HL-60/S4 (cell line): ENCODE measurements around the gene ABCF3.

Experiments used
- in situ Hi-C: fragments of 300-500 bp; cut with MboI; formaldehyde crosslinking; loops from 2 replicates; pipeline ENCODE4 v1.14.3; 2022; ENCODE audit warnings: low sequenced_read_pairs

The ABCF3 gene

DNA sequence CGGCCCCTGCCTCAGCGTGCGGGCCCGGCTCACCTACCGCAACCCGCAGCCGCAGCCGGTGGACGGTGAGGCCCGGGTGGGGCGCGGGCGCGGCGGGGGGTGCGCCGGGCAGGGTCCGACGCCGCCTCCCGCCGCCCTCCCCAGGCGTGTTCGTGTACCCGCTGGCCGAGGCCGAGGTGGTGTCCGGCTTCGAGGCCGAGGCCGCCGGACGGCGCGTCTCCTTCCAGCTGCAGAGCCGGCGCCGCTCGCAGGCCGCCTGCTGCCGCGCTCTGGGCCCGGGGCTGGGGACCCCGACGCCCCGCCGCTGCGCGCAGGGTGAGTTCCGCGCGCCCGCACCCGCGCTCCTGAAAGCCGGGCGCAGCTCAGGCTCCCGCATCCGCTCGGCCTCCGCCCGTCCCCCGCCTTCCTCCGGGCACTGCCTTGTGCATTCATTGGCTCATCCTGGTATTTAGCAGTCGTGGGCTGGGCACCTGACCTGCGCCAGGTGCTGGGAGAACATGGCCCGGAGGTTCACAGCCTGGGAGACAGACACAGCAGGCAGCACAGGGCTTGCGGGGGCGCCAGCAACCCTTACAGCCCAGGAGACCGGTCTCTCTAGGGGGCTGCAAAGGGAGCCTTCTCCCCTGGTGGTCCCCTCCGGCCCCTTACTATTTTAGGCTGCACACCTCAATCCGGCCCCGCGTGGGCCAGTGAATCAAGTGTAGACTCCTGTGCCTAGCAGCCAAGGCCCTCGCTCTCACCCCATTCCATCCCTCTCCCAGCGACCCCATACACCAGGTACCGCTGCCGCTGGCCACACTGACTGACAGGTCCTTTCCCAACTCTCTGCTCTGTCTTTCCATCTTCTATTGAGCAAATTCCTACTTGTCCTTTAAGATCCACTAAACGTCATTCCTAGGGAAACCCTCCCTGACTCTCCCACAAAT, 44.9 kb downstream of the ABCF3 start:
- in situ Hi-C loops: no loop called here

GRCh38 chr3:184231671-184232070, 45.7 kb downstream of the ABCF3 start:
- in situ Hi-C loops: no loop called here

DNA sequence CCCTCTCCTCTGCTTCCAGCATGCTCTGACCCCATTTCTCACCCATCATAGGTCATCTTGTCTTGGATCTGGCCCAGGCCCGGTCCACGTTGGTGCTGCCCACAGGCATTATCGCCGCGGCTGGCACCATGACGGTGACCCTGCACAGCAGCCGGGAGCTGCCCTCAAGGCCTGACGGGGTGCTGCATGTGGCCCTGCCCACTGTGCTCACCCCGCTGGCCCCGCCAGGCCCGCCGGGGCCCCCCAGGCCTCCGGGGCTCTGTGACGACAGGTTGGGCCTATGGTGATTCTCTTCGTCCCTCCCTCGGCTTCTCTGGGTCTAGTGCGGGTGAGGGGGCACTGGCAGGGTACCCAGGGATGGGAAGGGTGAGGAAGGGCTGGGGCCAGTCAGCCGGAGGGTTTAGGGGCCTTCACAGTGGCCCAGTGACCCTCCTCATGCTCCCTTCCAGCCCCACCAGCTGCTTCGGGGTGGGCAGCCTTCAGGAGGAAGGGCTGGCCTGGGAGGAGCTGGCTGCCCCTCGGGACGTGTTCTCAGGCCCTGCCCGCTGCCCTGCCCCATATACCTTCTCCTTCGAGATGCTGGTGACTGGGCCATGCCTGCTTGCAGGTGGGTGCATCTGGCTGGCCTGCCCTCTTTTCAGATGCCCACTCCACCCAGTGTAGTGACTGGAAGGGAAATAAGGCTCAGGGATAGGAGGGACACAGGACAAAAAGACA, 47.3 kb downstream of the ABCF3 start:
- in situ Hi-C loops: no loop called here

GRCh38 chr3:184234224-184234623, 48.2 kb downstream of the ABCF3 start:
- in situ Hi-C loops: no loop called here

- in situ Hi-C loops: no loop called here
These were observed 48.8 kb downstream of the ABCF3 start for GRCh38 chr3:184234671-184235380.

DNA sequence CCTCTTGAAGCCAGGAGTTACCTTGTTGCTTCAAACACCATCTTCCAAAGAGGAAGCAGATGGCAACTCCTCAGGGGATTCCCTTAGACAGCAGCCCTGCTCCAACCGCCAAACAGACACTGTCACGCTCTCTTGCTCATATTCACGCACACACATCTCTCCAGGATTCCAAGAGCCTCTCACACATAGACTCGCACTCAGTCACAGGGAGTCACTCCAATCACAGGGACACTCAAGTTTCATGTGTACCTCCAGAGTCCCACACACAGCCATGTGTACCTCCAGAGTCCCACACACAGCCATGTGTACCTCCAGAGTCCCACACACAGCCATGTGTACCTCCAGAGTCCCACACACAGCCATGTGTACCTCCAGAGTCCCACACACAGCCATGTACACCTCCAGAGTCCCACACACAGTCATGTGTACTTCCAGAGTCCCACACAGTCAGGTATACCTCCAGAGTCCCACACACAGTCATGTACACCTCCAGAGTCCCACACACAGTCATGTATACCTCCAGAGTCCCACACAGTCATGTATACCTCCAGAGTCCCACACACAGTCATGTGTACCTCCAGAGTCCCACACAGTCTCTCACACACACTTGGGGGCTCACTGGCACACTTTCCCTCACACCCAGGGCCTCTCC, 49.5 kb downstream of the ABCF3 start:
- in situ Hi-C loops: no loop called here

DNA sequence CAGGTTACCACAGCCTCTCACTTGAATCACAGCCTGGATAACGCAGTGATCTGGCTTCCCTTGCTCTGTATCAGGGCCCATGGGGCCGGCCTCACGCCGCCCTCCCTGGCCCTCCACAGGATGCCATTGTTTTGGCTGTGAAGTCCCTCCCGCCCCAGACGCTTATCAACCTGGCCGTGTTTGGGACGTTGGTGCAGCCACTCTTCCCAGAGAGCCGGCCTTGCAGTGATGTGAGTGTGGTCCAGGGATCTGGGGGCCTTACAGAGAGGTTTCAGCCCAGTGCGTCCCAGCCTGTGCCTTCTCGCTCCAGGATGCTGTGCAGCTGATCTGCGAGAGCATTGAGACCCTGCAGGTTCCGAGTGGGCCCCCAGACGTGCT, 50.0 kb downstream of the ABCF3 start:
- in situ Hi-C loops: no loop called here

DNA sequence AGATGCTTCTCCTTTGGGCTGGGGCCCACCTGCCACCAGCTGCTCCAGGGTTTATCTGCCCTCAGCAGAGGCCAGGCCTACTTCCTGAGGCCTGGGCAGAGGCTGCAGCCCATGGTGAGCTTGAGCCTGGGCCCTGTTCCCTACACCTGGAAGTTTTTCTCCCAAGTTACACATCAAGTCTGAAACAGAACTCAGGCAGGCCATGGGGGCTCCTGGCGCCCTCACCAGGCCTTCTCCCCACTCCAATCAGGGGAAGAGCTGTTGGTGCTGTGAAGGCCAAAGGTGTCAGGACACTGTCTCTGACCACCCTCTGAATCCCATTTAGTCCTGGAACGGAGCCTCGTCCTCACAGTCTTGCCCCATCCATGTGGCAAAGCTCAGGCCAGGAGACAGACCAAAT, 50.6 kb downstream of the ABCF3 start:
- in situ Hi-C loops: no loop called here

DNA sequence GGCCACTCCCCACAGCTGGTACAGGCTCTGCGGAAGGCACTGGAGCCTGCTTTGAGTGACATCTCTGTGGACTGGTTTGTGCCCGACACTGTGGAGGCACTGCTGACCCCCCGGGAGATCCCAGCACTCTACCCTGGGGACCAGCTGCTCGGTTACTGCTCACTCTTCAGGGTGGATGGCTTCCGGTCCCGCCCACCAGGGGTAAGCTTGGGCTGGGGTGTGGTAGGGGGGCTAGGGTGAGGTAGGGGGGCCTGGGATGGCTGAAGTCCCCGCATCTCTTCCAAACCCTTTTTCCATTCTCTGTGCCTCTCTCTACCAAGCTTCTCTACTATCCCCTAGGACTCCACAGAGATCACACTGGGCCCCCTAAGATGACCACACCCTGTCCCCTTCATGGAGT, 51.2 kb downstream of the ABCF3 start:
- in situ Hi-C loops: no loop called here

GRCh38 chr3:184237807-184238206, 51.8 kb downstream of the ABCF3 start:
- in situ Hi-C loops: no loop called here

DNA sequence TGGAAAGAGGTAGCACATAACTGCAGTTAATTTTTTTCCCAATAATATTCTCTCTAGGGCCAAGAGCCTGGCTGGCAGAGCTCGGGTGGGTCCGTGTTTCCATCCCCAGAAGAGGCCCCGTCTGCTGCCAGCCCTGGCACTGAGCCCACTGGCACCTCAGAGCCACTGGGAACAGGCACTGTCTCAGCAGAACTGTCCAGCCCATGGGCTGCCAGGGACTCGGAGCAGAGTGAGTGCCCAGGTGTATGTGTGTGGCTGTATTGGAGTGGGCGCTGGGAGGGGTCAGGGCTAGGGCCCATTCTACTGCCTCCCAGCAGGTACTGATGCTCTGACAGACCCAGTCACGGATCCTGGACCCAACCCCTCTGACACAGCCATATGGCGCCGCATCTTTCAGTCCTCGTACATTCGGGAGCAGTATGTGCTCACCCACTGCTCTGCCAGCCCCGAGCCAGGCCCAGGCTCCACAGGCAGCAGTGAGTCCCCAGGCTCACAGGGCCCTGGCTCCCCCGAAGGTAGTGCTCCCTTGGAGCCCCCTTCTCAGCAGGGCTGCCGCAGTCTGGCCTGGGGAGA, 52.3 kb downstream of the ABCF3 start:
- in situ Hi-C loops: no loop called here

GRCh38 chr3:184239221-184239620, 53.2 kb downstream of the ABCF3 start:
- in situ Hi-C loops: no loop called here

GRCh38 chr3:184239708-184240107, 53.7 kb downstream of the ABCF3 start:
- in situ Hi-C loops: no loop called here

DNA sequence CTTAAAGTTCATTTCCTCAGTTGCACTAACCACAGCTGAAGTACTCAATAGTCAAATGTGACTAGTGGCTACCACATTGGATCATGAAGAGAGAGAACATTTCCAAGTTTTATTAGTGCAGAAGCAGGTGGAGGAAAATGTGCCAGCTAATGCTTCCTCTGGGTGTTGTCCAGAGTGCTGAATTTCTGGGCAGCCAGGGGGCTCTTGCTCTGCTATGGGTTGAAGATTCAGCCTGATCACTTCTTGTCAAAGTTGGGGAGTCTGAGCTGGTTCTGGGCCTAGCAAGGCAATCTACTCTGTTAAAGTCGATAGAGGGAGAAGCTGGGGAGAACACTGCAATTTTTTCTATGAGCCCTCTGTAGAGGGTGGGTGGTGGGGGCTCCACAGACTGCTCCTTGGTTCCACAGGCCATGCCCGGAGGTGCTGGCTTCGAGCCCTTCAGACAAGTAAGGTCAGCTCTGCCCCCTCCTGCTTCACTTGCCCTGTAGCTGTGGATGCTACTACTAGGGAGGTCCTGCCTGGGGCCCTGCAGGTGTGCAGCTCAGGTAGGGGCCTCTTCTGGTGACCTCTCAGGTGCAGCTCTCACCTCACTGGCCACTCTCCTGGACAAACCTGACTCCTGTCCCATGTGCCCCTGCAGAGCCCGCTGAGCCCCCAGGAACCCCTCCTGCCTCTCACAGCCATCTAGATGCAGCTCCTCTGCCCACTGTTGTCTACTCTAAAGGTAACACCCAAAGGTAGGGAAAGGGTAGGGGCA, 54.6 kb downstream of the ABCF3 start:
- in situ Hi-C loops: no loop called here

- in situ Hi-C loops: no loop called here
These were observed 55.1 kb downstream of the ABCF3 start for GRCh38 chr3:184241141-184241446.

GRCh38 chr3:184241447-184242296, 55.7 kb downstream of the ABCF3 start:
- in situ Hi-C loops: no loop called here

- in situ Hi-C loops: no loop called here
These were observed 56.3 kb downstream of the ABCF3 start for GRCh38 chr3:184242297-184242685.
